HEK293T (cell line): ENCODE results near the gene NFIX.

ENCODE experiments used
- CTCF ChIA-PET: fragments of 350-600 bp; formaldehyde crosslinking; extraction: SDS; loops from one replicate; lab custom pipeline; 2021; ENCODE audit warnings: antibody characterized with exemption, inconsistent platforms; lab: Yijun Ruan, JAX
- POLR2A ChIA-PET: fragments of 350-600 bp; formaldehyde crosslinking; extraction: SDS; loops from one replicate; lab custom pipeline; 2020; ENCODE audit warnings: antibody characterized with exemption, inconsistent platforms; lab: Yijun Ruan, JAX
- DNase-seq: peaks from one replicate; pipeline ENCODE4 v3.0.0; 2012; ENCODE audit warnings: mixed read lengths; ENCODE audit errors: extremely low spot score
- ARNT ChIP-seq: fragments of 450-650 bp; IDR thresholded peaks from 2 replicates; pipeline ENCODE4 v1.6.1; 2017; ENCODE audit warnings: mild to moderate bottlenecking
- BHLHE40 ChIP-seq: fragments of 450-650 bp; IDR thresholded peaks from 2 replicates; pipeline ENCODE4 v1.6.1; 2016; ENCODE audit warnings: mild to moderate bottlenecking, moderate library complexity, borderline replicate concordance
- CTBP1 ChIP-seq: fragments of 450-650 bp; IDR thresholded peaks from 2 replicates; pipeline ENCODE4 v1.6.1; 2016; ENCODE audit warnings: borderline replicate concordance
- ELF4 ChIP-seq: fragments of 450-650 bp; IDR thresholded peaks from 2 replicates; pipeline ENCODE4 v1.6.1; 2017; ENCODE audit warnings: antibody characterized with exemption
- FOXA1 ChIP-seq: fragments of 450-650 bp; IDR thresholded peaks from 2 replicates; pipeline ENCODE4 v1.6.1; 2016; ENCODE audit warnings: mild to moderate bottlenecking
- FOXK2 ChIP-seq: fragments of 450-650 bp; IDR thresholded peaks from 2 replicates; pipeline ENCODE4 v1.6.1; 2016; ENCODE audit warnings: mild to moderate bottlenecking
- FOXM1 ChIP-seq: fragments of 450-650 bp; IDR thresholded peaks from 2 replicates; pipeline ENCODE4 v1.6.1; 2017; ENCODE audit warnings: mild to moderate bottlenecking, borderline replicate concordance
- HDGF ChIP-seq: fragments of 450-650 bp; IDR thresholded peaks from 2 replicates; pipeline ENCODE4 v1.6.1; 2017; ENCODE audit warnings: antibody characterized with exemption, borderline replicate concordance
- L3MBTL2 ChIP-seq: fragments of 450-650 bp; conservative IDR thresholded peaks from 2 replicates; pipeline ENCODE4 v1.6.1; 2016; ENCODE audit warnings: mild to moderate bottlenecking
- LEF1 ChIP-seq: fragments of 450-650 bp; IDR thresholded peaks from 2 replicates; pipeline ENCODE4 v1.6.1; 2017; ENCODE audit warnings: mild to moderate bottlenecking, borderline replicate concordance
- NFRKB ChIP-seq: fragments of 450-650 bp; IDR thresholded peaks from 2 replicates; pipeline ENCODE4 v1.6.1; 2016; ENCODE audit warnings: mild to moderate bottlenecking, moderate library complexity
- PKNOX1 ChIP-seq: fragments of 450-650 bp; IDR thresholded peaks from 2 replicates; pipeline ENCODE4 v1.6.1; 2016
- SP1 ChIP-seq: fragments of 450-650 bp; IDR thresholded peaks from 2 replicates; pipeline ENCODE4 v1.6.1; 2017
- SUZ12 ChIP-seq: fragments of 450-650 bp; IDR thresholded peaks from 2 replicates; pipeline ENCODE4 v1.6.1; 2016; ENCODE audit warnings: mild to moderate bottlenecking
- TARDBP ChIP-seq: fragments of 450-650 bp; IDR thresholded peaks from 2 replicates; pipeline ENCODE4 v1.6.1; 2016
- ZNF384 ChIP-seq: fragments of 450-650 bp; IDR thresholded peaks from 2 replicates; pipeline ENCODE4 v1.6.1; 2016

Gene NFIX

GRCh38 chr19:13132471-13133180 is 137.4 kb downstream of the NFIX start:
- no peak for DNase-seq
- ChIA-PET CTCF (interaction anchor here (0.6 to 0.8 kb wide), 2 partner anchors 39 to 167 kb away, joined by 3 read pairs; no protein-coding TSS in a partner anchor), POLR2A (interaction anchor here (1.1 to 1.6 kb wide), 2 partner anchors 13 to 20 kb away, joined by 3 to 7 read pairs; no protein-coding TSS in a partner anchor)
- TF ChIP-seq FOXA1 (no peak), ZNF384 (no peak), PKNOX1 (no peak), BHLHE40 (no peak), SP1 (no peak), TARDBP (no peak), NFRKB (no peak), HDGF (no peak), LEF1 (no peak), FOXM1 (no peak)

GRCh38 chr19:13133241-13133870 is 138.1 kb downstream of the NFIX start:
- no peak for DNase-seq
- ChIA-PET POLR2A (interaction anchor here (1.1 to 1.6 kb wide), 2 partner anchors 14 to 19 kb away, joined by 3 to 7 read pairs; no protein-coding TSS in a partner anchor), CTCF (no interaction called here)
- TF ChIP-seq FOXA1 = no peak
- TF ChIP-seq ELF4 = no peak
- TF ChIP-seq CTBP1 = no peak
- no peak for TF ChIP-seq BHLHE40
- no peak for TF ChIP-seq NFRKB
- TF ChIP-seq TARDBP = no peak
- no peak for TF ChIP-seq FOXK2
- TF ChIP-seq FOXM1 = no peak
- TF ChIP-seq SUZ12 = no peak
- no peak for TF ChIP-seq SP1
- no peak for TF ChIP-seq L3MBTL2
- TF ChIP-seq HDGF = no peak
- TF ChIP-seq ZNF384 = no peak
- TF ChIP-seq PKNOX1 = no peak
- no peak for TF ChIP-seq LEF1
- no peak for TF ChIP-seq ARNT

GRCh38 chr19:13134626-13135025 is 139.4 kb downstream of the NFIX start:
- POLR2A ChIA-PET = interaction anchor here (0.9 kb wide), 1 partner anchor 18 kb away, joined by 3 read pairs; no protein-coding TSS in a partner anchor
- TF ChIP-seq FOXK2 (no peak), L3MBTL2 (no peak), ELF4 (no peak), FOXA1 (no peak), SP1 (no peak), BHLHE40 (no peak), ZNF384 (no peak)
- CTCF ChIA-PET = no interaction called here
- DNase-seq = no peak

GRCh38 chr19:13135068-13136062 is 140.1 kb downstream of the NFIX start:
- CTCF ChIA-PET = no interaction called here
- TF ChIP-seq TARDBP = no peak
- POLR2A ChIA-PET = interaction anchor here (0.9 kb wide), 1 partner anchor 17 kb away, joined by 3 read pairs; no protein-coding TSS in a partner anchor
- no peak for DNase-seq

GRCh38 chr19:13137290-13137794 is 142.1 kb downstream of the NFIX start:
- ChIA-PET POLR2A (no interaction called here), CTCF (interaction anchor here (1.3 kb wide), 1 partner anchor 11 kb away, joined by 3 read pairs; no protein-coding TSS in a partner anchor)
- TF ChIP-seq SUZ12 = no peak
- no peak for TF ChIP-seq ELF4
- no peak for TF ChIP-seq CTBP1
- no peak for TF ChIP-seq LEF1
- no peak for DNase-seq

GRCh38 chr19:13138171-13138915 is 143.1 kb downstream of the NFIX start:
- DNase-seq = no peak
- TF ChIP-seq SP1 = no peak
- no peak for TF ChIP-seq SUZ12
- POLR2A ChIA-PET = interaction anchor here (1.8 kb wide), 1 partner anchor 14 kb away, joined by 4 read pairs; no protein-coding TSS in a partner anchor
- CTCF ChIA-PET = no interaction called here
